Measurements from ENCODE around the gene EML5. TPM values are rescaled to one million over a fixed set of nuclear protein-coding genes. Genes with fewer than 3 reads are reported as not detected.

The EML5 gene
- total RNA-seq, 6 experiments from 2014 or later, result 8.7 to 15.7 (median 14.7) TPM

DNA sequence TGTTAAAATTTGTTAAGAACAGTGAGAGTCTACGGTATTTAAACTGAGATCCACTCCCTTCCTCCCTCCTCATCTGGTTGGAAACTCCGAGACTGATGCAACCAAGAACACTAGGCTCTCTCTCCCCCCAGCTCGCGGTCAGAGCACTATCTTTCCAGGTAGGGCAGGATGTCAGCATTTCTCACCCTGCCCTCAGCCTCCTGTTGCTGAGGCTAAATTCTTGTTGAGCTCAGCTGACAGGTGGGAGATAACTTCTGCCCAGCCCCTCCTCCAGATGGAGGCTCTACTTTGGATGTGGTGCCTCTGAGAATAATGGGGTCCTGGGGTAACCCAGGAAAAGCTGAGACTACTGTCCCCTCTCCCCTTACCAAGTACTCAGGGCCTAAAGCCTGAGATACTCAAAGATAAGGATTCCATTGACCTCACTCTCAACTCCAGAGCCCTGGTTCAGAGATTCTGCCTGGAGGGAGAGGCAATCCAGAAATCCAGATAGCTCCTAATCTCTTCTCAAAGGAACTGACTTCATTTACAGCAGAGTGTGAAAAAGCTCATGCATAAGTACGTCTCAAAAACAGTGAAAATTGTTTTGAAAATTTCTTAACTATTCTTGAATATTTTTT, 110.1 kb downstream of the EML5 start:
- Mint-ChIP-seq H3K27me3 (ENCODE audit: insufficient read depth) (no peaks in the 10 kb centered on the region), H3K4me3 (no peak overlapping the region), H3K4me1 (ENCODE audit: low read depth) (no peaks in the 10 kb centered on the region; the same call in 1 of the 2 replicates), H3K36me3 (ENCODE audit: low read depth) (peaks cover 20% of the 10 kb centered on the region), H3K27ac (no peak overlapping the region; the same call in 1 of the 2 replicates), H3K9me3 (no peaks in the 10 kb centered on the region)
- DNase-seq, result no peak
- no peak for TF ChIP-seq CTCF (IDR thresholded peaks at IDR 0.05)

- H3K9me3 Mint-ChIP-seq, result no peaks in the 10 kb centered on the region
- no peaks in the 10 kb centered on the region for H3K27me3 Mint-ChIP-seq (ENCODE audit: insufficient read depth)
- no peak for TF ChIP-seq CTCF (IDR thresholded peaks at IDR 0.05)
- H3K4me1 Mint-ChIP-seq (ENCODE audit: low read depth), result no peaks in the 10 kb centered on the region; the same call in 1 of the 2 replicates
- no peak overlapping the region for H3K4me3 Mint-ChIP-seq
- DNase-seq, result no peak
- H3K27ac Mint-ChIP-seq, result no peak overlapping the region; the same call in none of the 2 replicates
- H3K36me3 Mint-ChIP-seq (ENCODE audit: low read depth), result peaks cover 25% of the 10 kb centered on the region
Measured at GRCh38 chr14:88681755-88682494, 110.8 kb downstream of the EML5 start.

- Mint-ChIP-seq H3K4me3 (no peak overlapping the region), H3K27ac (no peak overlapping the region), H3K4me1 (ENCODE audit: low read depth) (peaks cover 17% of the 10 kb centered on the region), H3K9me3 (peaks cover 7% of the 10 kb centered on the region; the same call in 1 of the 2 replicates), H3K27me3 (ENCODE audit: insufficient read depth) (peaks cover 2% of the 10 kb centered on the region; the same call in 1 of the 2 replicates), H3K36me3 (ENCODE audit: low read depth) (peaks cover 39% of the 10 kb centered on the region)
- DNase-seq, result no peak
- TF ChIP-seq CTCF (IDR thresholded peaks at IDR 0.05), result no peak
Measured at GRCh38 chr14:88669346-88669745, 123.4 kb downstream of the EML5 start.

- H3K27me3 Mint-ChIP-seq (ENCODE audit: insufficient read depth), result no peaks in the 10 kb centered on the region; the same call in 1 of the 2 replicates
- peaks cover 32% of the 10 kb centered on the region for H3K36me3 Mint-ChIP-seq (ENCODE audit: low read depth)
- peaks cover 17% of the 10 kb centered on the region for H3K4me1 Mint-ChIP-seq (ENCODE audit: low read depth)
- no peak for TF ChIP-seq CTCF (IDR thresholded peaks at IDR 0.05)
- H3K4me3 Mint-ChIP-seq, result no peak overlapping the region
- peaks cover 7% of the 10 kb centered on the region; the same call in 1 of the 2 replicates for H3K9me3 Mint-ChIP-seq
- no peak for DNase-seq
- peak overlapping the region; percentile 63; the same call in 1 of the 2 replicates for H3K27ac Mint-ChIP-seq
Measured at GRCh38 chr14:88668448-88669116, 124.2 kb downstream of the EML5 start.

- Mint-ChIP-seq H3K36me3 (ENCODE audit: low read depth) (peaks cover 23% of the 10 kb centered on the region), H3K4me1 (ENCODE audit: low read depth) (peaks cover 17% of the 10 kb centered on the region), H3K4me3 (no peak overlapping the region), H3K27me3 (ENCODE audit: insufficient read depth) (no peaks in the 10 kb centered on the region; the same call in 1 of the 2 replicates), H3K27ac (peak overlapping the region; percentile 63), H3K9me3 (peaks cover 7% of the 10 kb centered on the region; the same call in 1 of the 2 replicates)
- DNase-seq, result peak; percentile 75
- TF ChIP-seq CTCF (IDR thresholded peaks at IDR 0.05), result peak; percentile 91
Measured at GRCh38 chr14:88667555-88668273, 125.0 kb downstream of the EML5 start.

Measured in HFFc6 (cell line).